HEK293 (cell line): ENCODE results near the gene NAA35.

ENCODE experiments used
- CTCF ChIA-PET: fragments of 350-600 bp; formaldehyde crosslinking; extraction: SDS; loops from one replicate; lab custom pipeline; 2021; ENCODE audit warnings: antibody characterized with exemption; lab: Yijun Ruan, JAX
- POLR2A ChIA-PET: fragments of 300-600 bp; formaldehyde crosslinking; extraction: SDS; loops from one replicate; lab custom pipeline; 2020; ENCODE audit warnings: antibody characterized with exemption, inconsistent platforms; lab: Yijun Ruan, JAX
- H3K27ac ChIP-seq: fragments of 200-500 bp; sonication (Bioruptor generic); 2 replicates; pipeline ENCODE4 v1.5.1; 2014; ENCODE audit warnings: low read depth, low read length, control low read depth, inconsistent platforms; ENCODE audit errors: extremely low read depth
- H3K36me3 ChIP-seq, 2 experiments: fragments of 200-500 bp in 1 of 2; sonication (Bioruptor generic) in 1 of 2; 1 replicate in 1 of 2; 2 replicates in 1 of 2; pipeline ENCODE4 v1.5.1; 2014 to 2017; ENCODE audit warnings: inconsistent platforms in 2 of 2, low read length in 2 of 2; ENCODE audit not compliant: control insufficient read depth in 2 of 2, insufficient read depth in 1 of 2
- H3K4me1 ChIP-seq: fragments of 200-500 bp; sonication (Bioruptor generic); 2 replicates; pipeline ENCODE4 v1.5.1; 2014; ENCODE audit warnings: mild to moderate bottlenecking, low read length, inconsistent platforms; ENCODE audit not compliant: control insufficient read depth, insufficient read depth
- H3K4me3 ChIP-seq: 2 replicates; pipeline ENCODE4 v1.5.1; 2011; ENCODE audit warnings: low read depth, mild to moderate bottlenecking, control low read depth, low read length, moderate library complexity
- H3K9me3 ChIP-seq: fragments of 200-500 bp; sonication (Bioruptor generic); 2 replicates; pipeline ENCODE4 v1.5.1; 2014; ENCODE audit warnings: low read depth, low read length, inconsistent platforms; ENCODE audit not compliant: control insufficient read depth, insufficient read depth
- AEBP2 ChIP-seq: fragments of 450-650 bp; formaldehyde crosslinking; IDR thresholded peaks from 2 replicates; pipeline ENCODE4 v1.5.1; 2016; ENCODE audit warnings: missing biosample characterization, missing genetic modification characterization, borderline replicate concordance
- INSM2 ChIP-seq: fragments of 450-650 bp; formaldehyde crosslinking; IDR thresholded peaks from 2 replicates; pipeline ENCODE4 v1.5.1; 2016; ENCODE audit warnings: missing biosample characterization, missing genetic modification characterization
- PRDM2 ChIP-seq: fragments of 450-650 bp; formaldehyde crosslinking; IDR thresholded peaks from 2 replicates; pipeline ENCODE4 v1.5.1; 2016; ENCODE audit warnings: missing biosample characterization, missing genetic modification characterization, borderline replicate concordance
- SP2 ChIP-seq: fragments of 450-650 bp; formaldehyde crosslinking; IDR thresholded peaks from 2 replicates; pipeline ENCODE4 v1.5.1; 2016; ENCODE audit warnings: missing biosample characterization, missing genetic modification characterization
- ZBTB49 ChIP-seq: fragments of 450-650 bp; formaldehyde crosslinking; IDR thresholded peaks from 2 replicates; pipeline ENCODE4 v1.5.1; 2016; ENCODE audit warnings: missing biosample characterization, missing genetic modification characterization, low read depth
- ZNF169 ChIP-seq: fragments of 450-650 bp; formaldehyde crosslinking; IDR thresholded peaks from 2 replicates; pipeline ENCODE4 v1.5.1; 2016; ENCODE audit warnings: missing biosample characterization, missing genetic modification characterization
- ZNF2 ChIP-seq: fragments of 450-650 bp; formaldehyde crosslinking; IDR thresholded peaks from 2 replicates; pipeline ENCODE4 v1.5.1; 2016; ENCODE audit warnings: missing biosample characterization, missing genetic modification characterization
- ZNF26 ChIP-seq: fragments of 450-650 bp; formaldehyde crosslinking; IDR thresholded peaks from 2 replicates; pipeline ENCODE4 v1.5.1; 2016; ENCODE audit warnings: missing biosample characterization, missing genetic modification characterization
- ZNF324 ChIP-seq: fragments of 450-650 bp; formaldehyde crosslinking; IDR thresholded peaks from 2 replicates; pipeline ENCODE4 v1.5.1; 2016; ENCODE audit warnings: missing biosample characterization, missing genetic modification characterization
- ZNF76 ChIP-seq: fragments of 450-650 bp; formaldehyde crosslinking; IDR thresholded peaks from 2 replicates; pipeline ENCODE4; 2016; ENCODE audit warnings: low read depth, missing biosample characterization, missing genetic modification characterization, borderline replicate concordance
- TF ChIP-seq, protein P1 (sequence below): fragments of 450-650 bp; formaldehyde crosslinking; IDR thresholded peaks from 2 replicates; pipeline ENCODE4 v1.5.1; 2017; ENCODE audit warnings: missing biosample characterization, missing genetic modification characterization
- TF ChIP-seq, protein P2 (sequence below): fragments of 450-650 bp; formaldehyde crosslinking; IDR thresholded peaks from 2 replicates; pipeline ENCODE4 v1.5.1; 2016; ENCODE audit warnings: missing biosample characterization, missing genetic modification characterization
- TF ChIP-seq, protein P3 (sequence below): fragments of 450-650 bp; formaldehyde crosslinking; IDR thresholded peaks from 2 replicates; pipeline ENCODE4 v1.5.1; 2016; ENCODE audit warnings: missing biosample characterization, missing genetic modification characterization, borderline replicate concordance

NAA35 gene

DNA sequence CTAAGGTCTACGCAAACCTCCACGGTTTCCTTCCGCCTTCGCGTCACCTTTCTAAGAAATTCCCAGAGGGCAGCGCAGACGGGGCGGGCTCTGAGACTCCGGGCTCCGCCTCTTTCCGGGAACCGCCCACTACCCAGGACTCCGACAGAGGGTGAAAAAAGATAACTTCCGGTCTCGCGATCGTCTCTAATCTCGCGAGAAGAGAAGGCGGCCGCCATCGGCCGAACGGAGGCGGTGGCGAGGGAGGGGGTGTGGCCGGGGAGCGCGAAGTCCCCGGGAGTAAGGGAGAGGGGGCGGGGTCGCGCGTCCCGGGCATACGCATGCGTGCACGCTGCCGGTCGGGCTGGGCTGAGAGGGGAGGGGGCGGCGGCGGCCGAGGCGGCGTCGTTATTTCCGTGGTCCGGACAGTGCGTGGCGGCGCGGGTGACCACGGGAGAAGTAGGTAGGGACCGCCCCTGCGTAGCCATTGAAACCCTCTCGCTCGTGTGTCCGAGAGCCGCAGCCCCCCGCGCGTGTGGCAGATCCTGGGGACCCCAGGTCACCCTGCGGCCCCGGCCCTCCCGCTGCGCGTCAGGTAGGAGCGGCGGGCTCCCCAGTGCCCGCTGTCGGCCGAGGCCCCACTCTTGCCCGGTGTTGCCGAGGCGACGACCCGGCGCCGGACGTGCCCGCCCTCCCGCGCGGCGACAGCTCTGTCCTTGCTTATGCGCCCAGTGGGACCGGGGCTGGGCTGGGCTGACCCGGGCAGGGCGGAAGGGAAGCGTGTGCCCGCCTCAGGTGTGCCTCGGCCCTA lies at the start of gene NAA35:
NAA35 (plus strand) TSS at position 315 of the 790 bp plus-strand sequence. CDS start 1,014 bp downstream, outside the sequence.
- H3K27ac ChIP-seq, result peak within 1 kb of the TSS; percentile 89
- TF ChIP-seq, protein P1, sequence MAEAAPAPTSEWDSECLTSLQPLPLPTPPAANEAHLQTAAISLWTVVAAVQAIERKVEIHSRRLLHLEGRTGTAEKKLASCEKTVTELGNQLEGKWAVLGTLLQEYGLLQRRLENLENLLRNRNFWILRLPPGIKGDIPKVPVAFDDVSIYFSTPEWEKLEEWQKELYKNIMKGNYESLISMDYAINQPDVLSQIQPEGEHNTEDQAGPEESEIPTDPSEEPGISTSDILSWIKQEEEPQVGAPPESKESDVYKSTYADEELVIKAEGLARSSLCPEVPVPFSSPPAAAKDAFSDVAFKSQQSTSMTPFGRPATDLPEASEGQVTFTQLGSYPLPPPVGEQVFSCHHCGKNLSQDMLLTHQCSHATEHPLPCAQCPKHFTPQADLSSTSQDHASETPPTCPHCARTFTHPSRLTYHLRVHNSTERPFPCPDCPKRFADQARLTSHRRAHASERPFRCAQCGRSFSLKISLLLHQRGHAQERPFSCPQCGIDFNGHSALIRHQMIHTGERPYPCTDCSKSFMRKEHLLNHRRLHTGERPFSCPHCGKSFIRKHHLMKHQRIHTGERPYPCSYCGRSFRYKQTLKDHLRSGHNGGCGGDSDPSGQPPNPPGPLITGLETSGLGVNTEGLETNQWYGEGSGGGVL (tag by site-specific recombination), result peak; percentile 67
- TF ChIP-seq, protein P2, sequence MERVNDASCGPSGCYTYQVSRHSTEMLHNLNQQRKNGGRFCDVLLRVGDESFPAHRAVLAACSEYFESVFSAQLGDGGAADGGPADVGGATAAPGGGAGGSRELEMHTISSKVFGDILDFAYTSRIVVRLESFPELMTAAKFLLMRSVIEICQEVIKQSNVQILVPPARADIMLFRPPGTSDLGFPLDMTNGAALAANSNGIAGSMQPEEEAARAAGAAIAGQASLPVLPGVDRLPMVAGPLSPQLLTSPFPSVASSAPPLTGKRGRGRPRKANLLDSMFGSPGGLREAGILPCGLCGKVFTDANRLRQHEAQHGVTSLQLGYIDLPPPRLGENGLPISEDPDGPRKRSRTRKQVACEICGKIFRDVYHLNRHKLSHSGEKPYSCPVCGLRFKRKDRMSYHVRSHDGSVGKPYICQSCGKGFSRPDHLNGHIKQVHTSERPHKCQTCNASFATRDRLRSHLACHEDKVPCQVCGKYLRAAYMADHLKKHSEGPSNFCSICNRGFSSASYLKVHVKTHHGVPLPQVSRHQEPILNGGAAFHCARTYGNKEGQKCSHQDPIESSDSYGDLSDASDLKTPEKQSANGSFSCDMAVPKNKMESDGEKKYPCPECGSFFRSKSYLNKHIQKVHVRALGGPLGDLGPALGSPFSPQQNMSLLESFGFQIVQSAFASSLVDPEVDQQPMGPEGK, result peak; percentile 89
- TF ChIP-seq ZNF76 (tag by site-specific recombination), result peak; percentile 81
- TF ChIP-seq ZNF2 (tag by site-specific recombination), result no peak
- TF ChIP-seq, protein P3, sequence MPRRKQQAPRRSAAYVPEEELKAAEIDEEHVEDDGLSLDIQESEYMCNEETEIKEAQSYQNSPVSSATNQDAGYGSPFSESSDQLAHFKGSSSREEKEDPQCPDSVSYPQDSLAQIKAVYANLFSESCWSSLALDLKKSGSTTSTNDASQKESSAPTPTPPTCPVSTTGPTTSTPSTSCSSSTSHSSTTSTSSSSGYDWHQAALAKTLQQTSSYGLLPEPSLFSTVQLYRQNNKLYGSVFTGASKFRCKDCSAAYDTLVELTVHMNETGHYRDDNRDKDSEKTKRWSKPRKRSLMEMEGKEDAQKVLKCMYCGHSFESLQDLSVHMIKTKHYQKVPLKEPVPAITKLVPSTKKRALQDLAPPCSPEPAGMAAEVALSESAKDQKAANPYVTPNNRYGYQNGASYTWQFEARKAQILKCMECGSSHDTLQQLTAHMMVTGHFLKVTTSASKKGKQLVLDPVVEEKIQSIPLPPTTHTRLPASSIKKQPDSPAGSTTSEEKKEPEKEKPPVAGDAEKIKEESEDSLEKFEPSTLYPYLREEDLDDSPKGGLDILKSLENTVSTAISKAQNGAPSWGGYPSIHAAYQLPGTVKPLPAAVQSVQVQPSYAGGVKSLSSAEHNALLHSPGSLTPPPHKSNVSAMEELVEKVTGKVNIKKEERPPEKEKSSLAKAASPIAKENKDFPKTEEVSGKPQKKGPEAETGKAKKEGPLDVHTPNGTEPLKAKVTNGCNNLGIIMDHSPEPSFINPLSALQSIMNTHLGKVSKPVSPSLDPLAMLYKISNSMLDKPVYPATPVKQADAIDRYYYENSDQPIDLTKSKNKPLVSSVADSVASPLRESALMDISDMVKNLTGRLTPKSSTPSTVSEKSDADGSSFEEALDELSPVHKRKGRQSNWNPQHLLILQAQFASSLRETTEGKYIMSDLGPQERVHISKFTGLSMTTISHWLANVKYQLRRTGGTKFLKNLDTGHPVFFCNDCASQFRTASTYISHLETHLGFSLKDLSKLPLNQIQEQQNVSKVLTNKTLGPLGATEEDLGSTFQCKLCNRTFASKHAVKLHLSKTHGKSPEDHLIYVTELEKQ (tag by site-specific recombination), result peak; percentile 62; the same call in 1 of the 2 replicates
- peak; percentile 32; the same call in 1 of the 2 replicates for TF ChIP-seq ZNF324 (tag by site-specific recombination)
- no peak for TF ChIP-seq ZNF26 (tag by site-specific recombination)
- no peak for TF ChIP-seq PRDM2 (tag by site-specific recombination)
- TF ChIP-seq AEBP2 (tag by site-specific recombination), result no peak
- TF ChIP-seq INSM2 (tag by site-specific recombination), result 0 out of 2 replicates have a peak, but pooled peaks have one; percentile 30
- TF ChIP-seq ZBTB49 (tag by site-specific recombination), result no peak
- TF ChIP-seq ZNF169 (tag by site-specific recombination), result no peak
- peak; percentile 91 for TF ChIP-seq SP2

More for the DNA sequence above, at the start of gene NAA35:
- peak within 1 kb of the TSS; percentile 100 for H3K4me3 ChIP-seq
- peaks cover 3% of the 10 kb centered on the region; the same call in 1 of the 2 replicates for H3K4me1 ChIP-seq
- H3K36me3 ChIP-seq, result peaks cover 12 to 34% of the 10 kb centered on the region in 2 experiments; a peak in 2 of 3 replicates
- no peaks in the 10 kb centered on the region for H3K9me3 ChIP-seq
- POLR2A ChIA-PET, result interaction anchor here (0.5 to 1.6 kb wide), 7 partner anchors 9 to 197 kb away, joined by 3 to 4 read pairs (median 3); no protein-coding TSS in a partner anchor
- CTCF ChIA-PET, result interaction anchor here (0.8 kb wide), 1 partner anchor 82 kb away, joined by 4 read pairs; no protein-coding TSS in a partner anchor
